ENCODE data around the gene DKKL1.

The DKKL1 gene

GRCh38 chr19:49407079-49407478 is 43.4 kb downstream of the DKKL1 start:
- H3K4me3 ChIP-seq (ENCODE audit: low read depth, low read length) = no peak overlapping the region
- no peak for DNase-seq (ENCODE audit: low read depth)

GRCh38 chr19:49407482-49408015 is 43.9 kb downstream of the DKKL1 start:
- TF ChIP-seq POLR2A (IDR thresholded peaks at IDR 0.05; ENCODE audit: extremely low read depth, insufficient read length) = no peak
- no peak for TF ChIP-seq MAX (IDR thresholded peaks at IDR 0.05; ENCODE audit: low read depth, low read length)
- TF ChIP-seq MYC (IDR thresholded peaks at IDR 0.05; ENCODE audit: low read depth, low read length) = no peak
- TF ChIP-seq CTCF (IDR thresholded peaks at IDR 0.05; ENCODE audit: low read depth, low read length) = no peak
- no peak for DNase-seq (ENCODE audit: low read depth)
- H3K4me3 ChIP-seq (ENCODE audit: low read depth, low read length) = no peak overlapping the region

More at GRCh38 chr19:49407079-49407478, 43.4 kb downstream of the DKKL1 start:
- no peak for TF ChIP-seq MAX (IDR thresholded peaks at IDR 0.05; ENCODE audit: low read depth, low read length)

- H3K4me3 ChIP-seq (ENCODE audit: low read depth, low read length) = no peak overlapping the region
- DNase-seq (ENCODE audit: low read depth) = peak; percentile 66
- TF ChIP-seq MAX (IDR thresholded peaks at IDR 0.05; ENCODE audit: low read depth, low read length) (no peak), MYC (IDR thresholded peaks at IDR 0.05; ENCODE audit: low read depth, low read length) (no peak), POLR2A (IDR thresholded peaks at IDR 0.05; ENCODE audit: extremely low read depth, insufficient read length) (no peak)
Observed at GRCh38 chr19:49408816-49409440, 45.3 kb downstream of the DKKL1 start.

- H3K4me3 ChIP-seq (ENCODE audit: low read depth, low read length) = no peak overlapping the region
- peak; percentile 75 for DNase-seq (ENCODE audit: low read depth)
- 0 out of 2 replicates have a peak, but pooled peaks have one; percentile 21 for TF ChIP-seq MAX (IDR thresholded peaks at IDR 0.05; ENCODE audit: low read depth, low read length)
- TF ChIP-seq MYC (IDR thresholded peaks at IDR 0.05; ENCODE audit: low read depth, low read length) = no peak
Observed at GRCh38 chr19:49409441-49410029, 45.9 kb downstream of the DKKL1 start.

- TF ChIP-seq MYC (IDR thresholded peaks at IDR 0.05; ENCODE audit: low read depth, low read length) = no peak
- TF ChIP-seq POLR2A (IDR thresholded peaks at IDR 0.05; ENCODE audit: extremely low read depth, insufficient read length) = no peak
- TF ChIP-seq CTCF (IDR thresholded peaks at IDR 0.05; ENCODE audit: low read depth, low read length) = no peak
- TF ChIP-seq MAX (IDR thresholded peaks at IDR 0.05; ENCODE audit: low read depth, low read length) = no peak
- no peak overlapping the region for H3K4me3 ChIP-seq (ENCODE audit: low read depth, low read length)
- DNase-seq (ENCODE audit: low read depth) = no peak
Observed at GRCh38 chr19:49411681-49412326, 48.1 kb downstream of the DKKL1 start.

GRCh38 chr19:49413348-49413747 is 49.7 kb downstream of the DKKL1 start:
- no peak overlapping the region for H3K4me3 ChIP-seq (ENCODE audit: low read depth, low read length)
- TF ChIP-seq POLR2A (IDR thresholded peaks at IDR 0.05; ENCODE audit: extremely low read depth, insufficient read length) = no peak
- TF ChIP-seq MAX (IDR thresholded peaks at IDR 0.05; ENCODE audit: low read depth, low read length) = no peak
- no peak for TF ChIP-seq MYC (IDR thresholded peaks at IDR 0.05; ENCODE audit: low read depth, low read length)
- TF ChIP-seq CTCF (IDR thresholded peaks at IDR 0.05; ENCODE audit: low read depth, low read length) = no peak
- peak; percentile 44 for DNase-seq (ENCODE audit: low read depth)

GRCh38 chr19:49414256-49414655 is 50.6 kb downstream of the DKKL1 start:
- peak; percentile 65 for DNase-seq (ENCODE audit: low read depth)
- TF ChIP-seq POLR2A (IDR thresholded peaks at IDR 0.05; ENCODE audit: extremely low read depth, insufficient read length) (no peak), MAX (IDR thresholded peaks at IDR 0.05; ENCODE audit: low read depth, low read length) (peak; percentile 60), CTCF (IDR thresholded peaks at IDR 0.05; ENCODE audit: low read depth, low read length) (no peak)
- no peak overlapping the region for H3K4me3 ChIP-seq (ENCODE audit: low read depth, low read length)
